Lung (tissue), 12 donors: Measurements from ENCODE around the gene PRKN. TPM values are rescaled to one million over a fixed set of nuclear protein-coding genes. Genes with fewer than 3 reads are reported as not detected.

Experiments
- ATAC-seq: fragments of 200-7000 bp; cut with Tn5 transposase; one replicate; pipeline ENCODE4 v1.9.1; 2020; ENCODE audit warnings: moderate number of reproducible peaks; ENCODE audit not compliant: insufficient read depth, low FRiP score
- DNase-seq, 3 donors: peaks; one replicate each; pipeline ENCODE4 v3.0.0-alpha.2; 2013 to 2017
- H3K27ac ChIP-seq, 2 donors: one replicate each; pipeline ENCODE4 v1.5.1; 2013; ENCODE audit warnings: mild to moderate bottlenecking in 2 of 2, moderate library complexity in 2 of 2, control low read depth in 1 of 2, inconsistent platforms in 1 of 2, low read depth in 1 of 2, low read length in 1 of 2
- H3K27me3 ChIP-seq, 3 donors: one replicate each; pipeline ENCODE4 v1.5.1; 2013; ENCODE audit warnings: low read length in 2 of 3; ENCODE audit not compliant: control insufficient read depth in 3 of 3, insufficient read depth in 3 of 3
- H3K36me3 ChIP-seq, 4 donors: one replicate each; pipeline ENCODE4 v1.5.1; 2013; ENCODE audit warnings: low read length in 4 of 4, mild to moderate bottlenecking in 1 of 4, moderate library complexity in 1 of 4; ENCODE audit not compliant: control insufficient read depth in 4 of 4, insufficient read depth in 4 of 4
- H3K4me1 ChIP-seq, 5 donors: one replicate each; pipeline ENCODE4 v1.5.1; 2013; ENCODE audit warnings: low read length in 5 of 5, mild to moderate bottlenecking in 2 of 5, moderate library complexity in 1 of 5; ENCODE audit not compliant: control insufficient read depth in 5 of 5, insufficient read depth in 5 of 5
- H3K4me3 ChIP-seq: one replicate; pipeline ENCODE4 v1.5.1; 2013; ENCODE audit warnings: mild to moderate bottlenecking, control low read depth, moderate library complexity
- H3K9ac ChIP-seq, 2 donors: one replicate each; pipeline ENCODE4 v1.5.1; 2013; ENCODE audit warnings: low read length in 2 of 2, control low read depth in 1 of 2; ENCODE audit not compliant: insufficient read depth in 1 of 2
- H3K9me3 ChIP-seq, 4 donors: one replicate each; pipeline ENCODE4 v1.5.1; 2013; ENCODE audit warnings: low read length in 3 of 4, mild to moderate bottlenecking in 1 of 4, moderate library complexity in 1 of 4; ENCODE audit not compliant: control insufficient read depth in 4 of 4, insufficient read depth in 3 of 4
- CTCF ChIP-seq: IDR thresholded peaks from 2 replicates; pipeline ENCODE4 v1.5.1; 2012; ENCODE audit warnings: mild to moderate bottlenecking; ENCODE audit errors: control extremely low read depth, extremely low read depth
- WGBS, 2 donors: extraction: QIAGEN DNeasy Blood & Tissue Kit; methylation state at CpG; one replicate each; pipeline ENCODE4 v1.1.7; 2013; 5-methylcytosine and 5-hydroxymethylcytosine counted together
- polyA plus RNA-seq, 2 donors: library from polyadenylated mRNA; stranded (reverse); fragments of 200-250 nt; gene quantifications; one replicate each; pipeline ENCODE4 v1.2.1, GENCODE V29; 2013
- total RNA-seq, 2 donors: library from RNA; depleted of rRNA in 1 of 2; stranded (reverse); fragments of >200 nt in 1 of 2; gene quantifications; one replicate each; pipeline ENCODE4 v1.2.1, GENCODE V29; 2014 to 2021
- donor health status: control.
- donor health status: control.
- donor health status: Bipolar disorder and iron deficiency.
- donor health status: healthy.
- donor health status: DM: yes; HTN: yes; CAD: no.

The PRKN gene
- total and polyA plus RNA-seq, 4 donors = 0.27 to 11.2 (median 3.1) TPM

DNA sequence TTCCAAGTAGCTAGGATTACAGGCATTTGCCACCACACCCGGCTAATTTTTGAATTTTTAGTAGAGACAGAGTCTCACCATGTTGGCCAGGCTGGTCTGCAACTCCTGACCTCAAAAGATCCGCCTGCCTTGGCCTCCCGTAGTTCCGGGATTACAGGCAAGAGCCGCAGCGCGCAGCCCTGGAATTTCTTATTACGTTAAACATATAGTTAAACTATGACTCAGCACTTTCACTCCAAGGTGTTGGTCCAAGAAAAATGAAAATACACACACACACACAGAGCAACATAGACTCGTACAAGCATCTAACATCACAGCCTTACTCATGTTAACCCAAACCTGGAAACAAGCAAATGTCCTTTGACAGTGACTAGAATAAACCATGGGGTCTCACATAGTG is 663.9 kb downstream of the PRKN start:
- peaks cover 0 to 3% (median 2%) of the 10 kb centered on the region in 4 donors for H3K9me3 ChIP-seq
- no peaks in the 10 kb centered on the region for H3K27me3 ChIP-seq
- no peak overlapping the region for H3K9ac ChIP-seq
- no peak for TF ChIP-seq CTCF
- ATAC-seq = no peak
- no peak overlapping the region for H3K4me3 ChIP-seq
- no peaks in the 10 kb centered on the region for H3K4me1 ChIP-seq
- H3K36me3 ChIP-seq = no peaks in the 10 kb centered on the region
- WGBS, 2 donors = 93% methylated on average over 9 of the region's 9 CpGs
- no peak overlapping the region for H3K27ac ChIP-seq
- DNase-seq = no peak

GRCh38 chr6:162058281-162058875 is 669.2 kb downstream of the PRKN start:
- Histone ChIP-seq H3K4me3 (no peak overlapping the region), H3K27me3 (no peaks in the 10 kb centered on the region), H3K36me3 (no peaks in the 10 kb centered on the region), H3K4me1 (peaks cover 0 to 6% (median 0%) of the 10 kb centered on the region in 5 donors), H3K27ac (no peak overlapping the region), H3K9ac (no peak overlapping the region), H3K9me3 (peaks cover 0 to 4% (median 0%) of the 10 kb centered on the region in 4 donors)
- no peak for TF ChIP-seq CTCF
- ATAC-seq (no peak), DNase-seq (no peak)
- 79 to 84% methylated on average over 11 of the region's 11 CpGs for whole genome bisulfite sequencing, 2 donors

DNA sequence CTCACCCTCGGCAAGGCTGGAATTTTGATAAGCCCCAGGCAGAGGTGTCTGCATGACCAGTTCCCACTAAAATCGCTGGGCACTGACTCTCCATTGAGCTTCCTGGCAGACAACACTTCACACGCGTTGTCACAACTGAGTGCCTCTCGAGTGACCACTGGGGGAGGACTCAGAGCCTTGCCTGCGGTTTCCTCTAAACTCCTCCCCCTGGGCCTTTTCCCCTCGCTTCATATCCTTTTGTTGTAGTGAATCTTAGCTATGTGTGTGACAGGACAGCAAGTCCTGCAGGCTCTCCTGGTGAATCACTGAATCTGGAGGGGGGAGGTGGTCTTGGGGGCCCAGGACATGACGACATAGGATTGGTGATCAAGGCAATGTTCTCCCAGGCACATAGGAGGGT is 670.8 kb downstream of the PRKN start:
- ATAC-seq = no peak
- Histone ChIP-seq H3K4me3 (no peak overlapping the region), H3K9me3 (peaks cover 0 to 4% (median 0%) of the 10 kb centered on the region in 4 donors), H3K4me1 (peaks cover 0 to 6% (median 0%) of the 10 kb centered on the region in 5 donors), H3K27me3 (no peaks in the 10 kb centered on the region), H3K36me3 (no peaks in the 10 kb centered on the region), H3K9ac (no peak overlapping the region), H3K27ac (no peak overlapping the region)
- WGBS, 2 donors = 46 to 58% methylated on average over 8 of the region's 8 CpGs
- DNase-seq = peak; percentile 36 to 57 (median 56)
- TF ChIP-seq CTCF = no peak

DNA sequence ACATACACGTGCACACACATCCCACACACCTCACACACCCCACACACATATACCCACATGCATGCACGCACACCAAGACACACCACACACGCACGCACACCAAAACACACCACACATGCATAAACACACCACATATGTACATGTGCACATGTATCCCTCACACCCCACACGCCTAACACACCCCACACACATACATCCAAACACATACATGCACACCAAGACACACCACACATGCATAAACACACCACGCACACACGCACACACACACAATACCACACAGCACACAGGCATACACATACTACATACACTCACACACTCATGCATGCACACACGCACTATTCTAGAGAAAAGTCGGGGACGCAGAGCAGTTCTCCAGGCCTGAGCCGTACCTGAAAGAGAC is 671.5 kb downstream of the PRKN start:
- TF ChIP-seq CTCF = no peak
- H3K4me1 ChIP-seq = peaks cover 0 to 6% (median 0%) of the 10 kb centered on the region in 5 donors

More for the DNA sequence above, 671.5 kb downstream of the PRKN start:
- no peak overlapping the region for H3K27ac ChIP-seq
- ATAC-seq (no peak), DNase-seq (no peak)
- no peaks in the 10 kb centered on the region for H3K27me3 ChIP-seq
- peaks cover 0 to 4% (median 0%) of the 10 kb centered on the region in 4 donors for H3K9me3 ChIP-seq
- H3K9ac ChIP-seq = no peak overlapping the region
- no peak overlapping the region for H3K4me3 ChIP-seq
- H3K36me3 ChIP-seq = no peaks in the 10 kb centered on the region
- 95 to 96% methylated on average over 11 of the region's 11 CpGs for WGBS, 2 donors
